NT2/D1 (cell line): Measurements from ENCODE around the gene CLCN4.

ENCODE experiments used
- SUZ12 ChIP-seq: IDR thresholded peaks from 2 replicates; pipeline ENCODE4 v1.6.1; 2011; ENCODE audit not compliant: insufficient read length, insufficient read depth; ENCODE audit errors: extremely low read depth
- YY1 ChIP-seq: IDR thresholded peaks from 2 replicates; pipeline ENCODE4 v1.6.1; 2011; ENCODE audit not compliant: insufficient read length, insufficient read depth
- ZNF274 ChIP-seq: IDR thresholded peaks from 2 replicates; pipeline ENCODE4 v1.6.1; 2011; ENCODE audit warnings: mild to moderate bottlenecking, low read depth, low read length

- TF ChIP-seq SUZ12 = no peak
- no peak for TF ChIP-seq YY1
- no peak for TF ChIP-seq ZNF274
Measured at GRCh38 chrX:10254739-10255138, 98.0 kb downstream of the CLCN4 start.
